Stimulated activated CD4-positive, alpha-beta T cell treated with anti-CD3 and anti-CD28 coated beads, Interleukin-1b, Interleukin-23, amount 100 ng/mL, for 1 hour (primary cell): ENCODE data around the gene CACNA1H.
"Not testable (repeated sequence)": the region's sequence is repeated elsewhere in the genome, so short reads cannot be mapped to it uniquely, and the experiment has no call there.

Source experiments
- DNase-seq, 2 donors: peaks; one replicate each; pipeline ENCODE4 v3.0.0-alpha.2; 2020; ENCODE audit warnings: low read depth in 2 of 2

Gene CACNA1H

GRCh38 chr16:1213796-1214372, 61.0 kb downstream of the CACNA1H start:
- no peak for DNase-seq

- no peak for DNase-seq
Observed at GRCh38 chr16:1214719-1215118, 61.8 kb downstream of the CACNA1H start.

- DNase-seq = no peak
Observed at GRCh38 chr16:1215574-1216295, 62.8 kb downstream of the CACNA1H start.

- no peak for DNase-seq
Observed at GRCh38 chr16:1216296-1216619, 63.4 kb downstream of the CACNA1H start.

- no peak for DNase-seq
Observed at GRCh38 chr16:1216681-1217400, 63.9 kb downstream of the CACNA1H start.

- no peak for DNase-seq
Observed at GRCh38 chr16:1217526-1217925, 64.6 kb downstream of the CACNA1H start.

- DNase-seq = no peak
Observed at GRCh38 chr16:1218061-1218929, 65.4 kb downstream of the CACNA1H start.

- DNase-seq = no peak
Observed at GRCh38 chr16:1218930-1219611, 66.2 kb downstream of the CACNA1H start.

GRCh38 chr16:1220098-1220728, 67.3 kb downstream of the CACNA1H start:
- DNase-seq = no peak

- DNase-seq = no peak
Observed at GRCh38 chr16:1220841-1221627, 68.1 kb downstream of the CACNA1H start.

- DNase-seq = no peak
Observed at GRCh38 chr16:1221628-1222552, 69.0 kb downstream of the CACNA1H start.

GRCh38 chr16:1222553-1223354, 69.8 kb downstream of the CACNA1H start:
- DNase-seq = no peak

GRCh38 chr16:1223355-1224214, 70.7 kb downstream of the CACNA1H start:
- DNase-seq = no peak

GRCh38 chr16:1224558-1224957, 71.7 kb downstream of the CACNA1H start:
- DNase-seq = no peak

- DNase-seq = no peak
Observed at GRCh38 chr16:1225051-1225451, 72.1 kb downstream of the CACNA1H start, which contains the start of gene TPSG1. Gene TPSG1, minus strand, starts transcription at chr16:1225268. Its CDS starts 16 bp downstream, at chr16:1225252.

- not testable (repeated sequence) for DNase-seq
Observed at GRCh38 chr16:1225728-1226311, 72.9 kb downstream of the CACNA1H start.

- DNase-seq = not testable (repeated sequence)
Observed at GRCh38 chr16:1226692-1227091, 73.8 kb downstream of the CACNA1H start.
